ENCODE measurements around the gene MCHR2.

DNA sequence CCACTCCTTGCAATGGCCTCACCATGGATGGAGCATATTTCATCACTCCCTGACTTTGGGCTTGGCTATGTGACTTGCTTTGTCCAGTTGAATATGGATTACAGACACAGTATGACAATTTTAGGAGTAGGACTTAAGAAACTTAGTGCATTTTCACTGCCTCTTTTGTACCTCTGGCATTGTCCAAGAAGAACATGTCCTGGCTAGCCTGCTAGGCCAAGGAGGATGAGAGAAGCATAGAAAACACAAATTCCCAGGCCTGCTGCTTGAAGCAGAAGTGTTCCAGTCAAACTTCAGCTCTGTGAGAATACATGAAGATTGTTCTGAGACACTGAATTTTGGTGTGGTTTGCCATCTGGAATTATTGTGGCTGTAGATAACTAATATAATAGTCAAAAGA is 3.1 kb upstream of the MCHR2 start:
- TF ChIP-seq RFX5 (IDR thresholded peaks at IDR 0.05; ENCODE audit: low read depth, low read length) (no peak), MYB (IDR thresholded peaks at IDR 0.05; ENCODE audit: borderline replicate concordance, low read depth, low read length) (no peak), EZH2 (IDR thresholded peaks at IDR 0.05; ENCODE audit: borderline replicate concordance, control insufficient read depth, low read depth, low read length) (no peak), CTCF (IDR thresholded peaks at IDR 0.05 in 2 of 3, conservative IDR thresholded peaks at IDR 0.05 in 1 of 3; ENCODE audit: control insufficient read depth in 2 of 3, extremely low read depth in 1 of 3, insufficient read depth in 1 of 3, low read depth in 3 of 3, low read length in 3 of 3) (no peak), CBX3 (IDR thresholded peaks at IDR 0.05; ENCODE audit: borderline replicate concordance, low read depth) (no peak), CREM (IDR thresholded peaks at IDR 0.05; ENCODE audit: low read depth) (no peak), SMC3 (IDR thresholded peaks at IDR 0.05; ENCODE audit: borderline replicate concordance, low read length) (no peak), NR2F1 (conservative IDR thresholded peaks at IDR 0.05) (no peak)
- TF ChIP-seq, protein P1, sequence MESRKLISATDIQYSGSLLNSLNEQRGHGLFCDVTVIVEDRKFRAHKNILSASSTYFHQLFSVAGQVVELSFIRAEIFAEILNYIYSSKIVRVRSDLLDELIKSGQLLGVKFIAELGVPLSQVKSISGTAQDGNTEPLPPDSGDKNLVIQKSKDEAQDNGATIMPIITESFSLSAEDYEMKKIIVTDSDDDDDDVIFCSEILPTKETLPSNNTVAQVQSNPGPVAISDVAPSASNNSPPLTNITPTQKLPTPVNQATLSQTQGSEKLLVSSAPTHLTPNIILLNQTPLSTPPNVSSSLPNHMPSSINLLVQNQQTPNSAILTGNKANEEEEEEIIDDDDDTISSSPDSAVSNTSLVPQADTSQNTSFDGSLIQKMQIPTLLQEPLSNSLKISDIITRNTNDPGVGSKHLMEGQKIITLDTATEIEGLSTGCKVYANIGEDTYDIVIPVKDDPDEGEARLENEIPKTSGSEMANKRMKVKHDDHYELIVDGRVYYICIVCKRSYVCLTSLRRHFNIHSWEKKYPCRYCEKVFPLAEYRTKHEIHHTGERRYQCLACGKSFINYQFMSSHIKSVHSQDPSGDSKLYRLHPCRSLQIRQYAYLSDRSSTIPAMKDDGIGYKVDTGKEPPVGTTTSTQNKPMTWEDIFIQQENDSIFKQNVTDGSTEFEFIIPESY (IDR thresholded peaks at IDR 0.05): no peak
